Osteoblast (primary cell): ENCODE data around the gene CTNND2. TPM values are rescaled to one million over a fixed set of nuclear protein-coding genes. Genes with fewer than 3 reads are reported as not detected.

Source experiments
- DNase-seq: peaks from one replicate; pipeline ENCODE4 v3.0.0; 2011; ENCODE audit warnings: low spot score, mixed read lengths; ENCODE audit not compliant: insufficient read length; ENCODE audit errors: missing footprints
- H2AFZ ChIP-seq: 2 replicates; pipeline ENCODE4 v1.6.0; 2011; ENCODE audit warnings: mild to moderate bottlenecking, low read length
- H3K27ac ChIP-seq: 2 replicates; pipeline ENCODE4 v1.5.1; 2011; ENCODE audit warnings: mild to moderate bottlenecking, low read depth, low read length, moderate library complexity
- H3K27me3 ChIP-seq: 2 replicates; pipeline ENCODE4 v1.6.0; 2012; ENCODE audit warnings: mild to moderate bottlenecking, control low read depth, inconsistent platforms, low read length, moderate library complexity; ENCODE audit not compliant: insufficient read depth
- H3K36me3 ChIP-seq: 2 replicates; pipeline ENCODE4 v1.5.1; 2011; ENCODE audit warnings: mild to moderate bottlenecking, low read length, control low read depth, moderate library complexity; ENCODE audit not compliant: insufficient read depth
- H3K4me1 ChIP-seq: 2 replicates; pipeline ENCODE4 v1.5.1; 2011; ENCODE audit warnings: mild to moderate bottlenecking, low read length, control low read depth, moderate library complexity; ENCODE audit not compliant: insufficient read depth
- H3K4me2 ChIP-seq: 2 replicates; pipeline ENCODE4 v1.6.0; 2011; ENCODE audit warnings: mild to moderate bottlenecking, low read length; ENCODE audit not compliant: insufficient read depth
- H3K4me3 ChIP-seq: fragments of 200-600 bp; sonication (generic); 3 replicates; pipeline ENCODE4 v1.5.1; 2012; ENCODE audit warnings: mild to moderate bottlenecking, low read length, inconsistent platforms; ENCODE audit not compliant: insufficient read depth
- H3K79me2 ChIP-seq: 2 replicates; pipeline ENCODE4 v1.6.0; 2012; ENCODE audit warnings: mild to moderate bottlenecking, low read length, control low read depth, inconsistent platforms; ENCODE audit not compliant: insufficient read depth
- H3K9me3 ChIP-seq: 2 replicates; pipeline ENCODE4 v1.5.1; 2011; ENCODE audit warnings: low read depth, low read length, control low read depth
- H4K20me1 ChIP-seq: 2 replicates; pipeline ENCODE4 v1.6.0; 2012; ENCODE audit warnings: mild to moderate bottlenecking, low read length, control low read depth; ENCODE audit not compliant: insufficient read depth
- total RNA-seq: library from RNA; depleted of rRNA; stranded (reverse); fragments of >200 nt; gene quantifications from 2 replicates; pipeline ENCODE4 v1.2.3, GENCODE V29; 2012
- TF ChIP-seq, protein P1 (sequence below): IDR thresholded peaks from 2 replicates; pipeline ENCODE4 v1.5.1; 2011; ENCODE audit warnings: mild to moderate bottlenecking, low read depth, low read length, moderate library complexity; ENCODE audit errors: extremely low read depth

Gene CTNND2
- total RNA-seq, 1 donor = not detected

DNA sequence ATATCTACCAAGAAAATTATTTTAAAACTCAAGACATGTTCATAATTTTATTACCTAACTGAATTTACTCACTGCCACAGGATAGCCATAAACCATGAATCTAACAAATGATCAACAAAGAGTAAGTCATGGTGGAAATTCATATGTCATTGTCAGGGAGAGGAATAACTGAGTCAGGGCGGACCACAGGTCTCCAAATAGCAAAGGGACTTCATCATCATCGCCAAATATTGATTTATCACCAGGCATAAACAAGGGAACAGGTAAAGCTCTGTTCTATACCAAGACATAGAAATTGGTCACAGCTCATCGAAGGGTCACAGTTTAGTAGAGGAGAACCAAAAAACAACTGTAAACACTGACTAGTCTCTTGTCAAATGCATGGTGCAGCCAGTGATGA lies 94.8 kb downstream of the CTNND2 start:
- H3K4me3 ChIP-seq = no peak overlapping the region
- H3K4me1 ChIP-seq = no peaks in the 10 kb centered on the region
- H3K36me3 ChIP-seq = no peaks in the 10 kb centered on the region
- H3K4me2 ChIP-seq = no peak overlapping the region
- no peak overlapping the region for H2AFZ ChIP-seq
- H4K20me1 ChIP-seq = no peaks in the 10 kb centered on the region
- H3K9me3 ChIP-seq = no peaks in the 10 kb centered on the region
- no peaks in the 10 kb centered on the region for H3K79me2 ChIP-seq
- H3K27me3 ChIP-seq = no peaks in the 10 kb centered on the region
- DNase-seq = no peak
- TF ChIP-seq, protein P1, sequence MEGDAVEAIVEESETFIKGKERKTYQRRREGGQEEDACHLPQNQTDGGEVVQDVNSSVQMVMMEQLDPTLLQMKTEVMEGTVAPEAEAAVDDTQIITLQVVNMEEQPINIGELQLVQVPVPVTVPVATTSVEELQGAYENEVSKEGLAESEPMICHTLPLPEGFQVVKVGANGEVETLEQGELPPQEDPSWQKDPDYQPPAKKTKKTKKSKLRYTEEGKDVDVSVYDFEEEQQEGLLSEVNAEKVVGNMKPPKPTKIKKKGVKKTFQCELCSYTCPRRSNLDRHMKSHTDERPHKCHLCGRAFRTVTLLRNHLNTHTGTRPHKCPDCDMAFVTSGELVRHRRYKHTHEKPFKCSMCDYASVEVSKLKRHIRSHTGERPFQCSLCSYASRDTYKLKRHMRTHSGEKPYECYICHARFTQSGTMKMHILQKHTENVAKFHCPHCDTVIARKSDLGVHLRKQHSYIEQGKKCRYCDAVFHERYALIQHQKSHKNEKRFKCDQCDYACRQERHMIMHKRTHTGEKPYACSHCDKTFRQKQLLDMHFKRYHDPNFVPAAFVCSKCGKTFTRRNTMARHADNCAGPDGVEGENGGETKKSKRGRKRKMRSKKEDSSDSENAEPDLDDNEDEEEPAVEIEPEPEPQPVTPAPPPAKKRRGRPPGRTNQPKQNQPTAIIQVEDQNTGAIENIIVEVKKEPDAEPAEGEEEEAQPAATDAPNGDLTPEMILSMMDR = no peak
- no peak overlapping the region for H3K27ac ChIP-seq

DNA sequence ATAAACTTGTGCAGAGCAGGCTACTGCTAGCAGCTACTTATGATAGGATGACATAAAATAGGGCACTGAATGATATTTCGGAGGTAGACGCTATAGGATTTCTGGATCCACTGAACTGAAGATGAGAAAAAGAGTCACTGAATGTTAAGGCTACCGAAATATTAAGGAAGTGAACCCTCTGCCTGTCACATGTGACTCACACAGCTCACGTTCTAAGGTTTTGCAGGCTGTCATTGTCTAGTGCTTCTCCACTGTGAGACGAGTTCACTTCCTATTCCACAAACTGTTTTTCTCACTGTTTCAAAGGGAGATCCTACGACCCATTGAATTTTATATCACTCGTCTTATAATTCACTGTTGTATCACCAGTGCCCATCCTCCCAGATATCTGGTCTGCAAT lies 100.8 kb downstream of the CTNND2 start:
- Histone ChIP-seq H3K4me2 (no peak overlapping the region), H3K27me3 (no peaks in the 10 kb centered on the region), H3K79me2 (no peaks in the 10 kb centered on the region), H3K9me3 (no peaks in the 10 kb centered on the region), H2AFZ (no peak overlapping the region), H3K4me1 (no peaks in the 10 kb centered on the region), H3K4me3 (no peak overlapping the region), H3K36me3 (no peaks in the 10 kb centered on the region), H4K20me1 (no peaks in the 10 kb centered on the region), H3K27ac (no peak overlapping the region)
- no peak for DNase-seq
- TF ChIP-seq, protein P1 = no peak

DNA sequence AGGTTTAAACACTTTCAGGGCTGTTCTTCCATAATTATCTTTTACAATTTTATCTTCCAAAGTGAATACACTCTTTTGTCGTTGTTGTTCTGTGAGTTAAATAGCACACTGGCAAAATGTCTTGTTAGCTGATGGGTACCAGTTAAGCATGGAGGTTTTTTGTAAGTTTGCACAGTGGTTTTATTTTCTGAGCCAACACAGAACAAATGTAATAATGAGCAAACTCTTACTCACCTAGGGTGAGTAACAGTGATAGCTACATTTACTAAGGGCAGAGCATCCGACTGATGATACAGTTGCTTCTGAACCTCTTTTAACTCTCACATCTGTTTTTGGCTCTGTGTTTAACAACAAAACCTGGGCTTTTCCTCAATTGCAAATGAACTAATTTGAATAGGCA lies 103.2 kb downstream of the CTNND2 start:
- TF ChIP-seq, protein P1 = no peak
- H3K4me2 ChIP-seq = no peak overlapping the region
- H3K36me3 ChIP-seq = no peaks in the 10 kb centered on the region
- peaks cover 1% of the 10 kb centered on the region for H3K9me3 ChIP-seq
- H3K27ac ChIP-seq = no peak overlapping the region
- H3K79me2 ChIP-seq = no peaks in the 10 kb centered on the region
- no peak overlapping the region for H2AFZ ChIP-seq
- H3K4me3 ChIP-seq = no peak overlapping the region
- H3K27me3 ChIP-seq = no peaks in the 10 kb centered on the region
- DNase-seq = no peak
- no peaks in the 10 kb centered on the region for H3K4me1 ChIP-seq
- H4K20me1 ChIP-seq = no peaks in the 10 kb centered on the region

DNA sequence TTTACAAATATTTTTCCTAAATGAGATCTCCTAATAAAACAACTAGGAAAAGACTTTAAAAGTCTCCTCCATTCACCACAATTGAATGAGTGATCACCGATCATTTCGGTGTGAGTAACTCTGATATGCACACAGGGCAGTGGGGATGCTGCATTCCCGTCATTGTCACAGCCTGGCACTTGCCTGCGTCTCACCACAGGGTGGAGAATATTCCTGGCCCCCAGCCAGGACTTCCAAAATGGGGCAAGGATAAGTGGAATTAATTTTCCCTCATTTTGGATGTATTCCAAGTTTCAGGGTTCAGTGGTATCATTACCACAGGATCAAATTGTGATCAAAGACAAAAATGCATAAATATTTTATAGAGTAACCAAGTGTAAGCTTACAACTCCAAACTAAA lies 107.1 kb downstream of the CTNND2 start:
- Histone ChIP-seq H3K4me3 (no peak overlapping the region), H4K20me1 (no peaks in the 10 kb centered on the region), H3K9me3 (peaks cover 1% of the 10 kb centered on the region), H3K4me2 (no peak overlapping the region), H2AFZ (no peak overlapping the region), H3K36me3 (no peaks in the 10 kb centered on the region), H3K79me2 (no peaks in the 10 kb centered on the region), H3K27ac (no peak overlapping the region), H3K4me1 (no peaks in the 10 kb centered on the region), H3K27me3 (no peaks in the 10 kb centered on the region)
- TF ChIP-seq, protein P1 = no peak
- DNase-seq = no peak
